HepG2 (cell line): ENCODE data around the gene ATF1. TPM values are rescaled to one million over a fixed set of nuclear protein-coding genes. Genes with fewer than 3 reads are reported as not detected.

Experiments
- HOXD1 ChIP-seq: sonication (generic); formaldehyde crosslinking; IDR thresholded peaks from 2 replicates; pipeline ENCODE4 v1.5.0; 2020; ENCODE audit warnings: missing genetic modification reagents
- IRF1 ChIP-seq: sonication (generic); formaldehyde crosslinking; IDR thresholded peaks from 2 replicates; pipeline ENCODE4 v1.4.0; 2020; ENCODE audit warnings: low read depth, mild to moderate bottlenecking, missing genetic modification reagents
- JUND ChIP-seq: sonication (generic); formaldehyde crosslinking; IDR thresholded peaks from 2 replicates; pipeline ENCODE4 v1.8.0; 2022; ENCODE audit warnings: mild to moderate bottlenecking, missing genetic modification reagents
- KDM2A ChIP-seq: sonication (generic); formaldehyde crosslinking; IDR thresholded peaks from 2 replicates; pipeline ENCODE4 v1.4.0; 2020; ENCODE audit warnings: low read depth, missing genetic modification reagents, borderline replicate concordance
- MEIS1 ChIP-seq: sonication (generic); formaldehyde crosslinking; IDR thresholded peaks from 2 replicates; pipeline ENCODE4 v1.9.0; 2021; ENCODE audit warnings: mild to moderate bottlenecking, missing genetic modification reagents, moderate library complexity, borderline replicate concordance
- NFE2L1 ChIP-seq: sonication (generic); formaldehyde crosslinking; IDR thresholded peaks from 2 replicates; pipeline ENCODE4 v1.4.0; 2020; ENCODE audit warnings: missing genetic modification reagents, mild to moderate bottlenecking, borderline replicate concordance
- RXRB ChIP-seq: IDR thresholded peaks from 2 replicates; pipeline ENCODE4 v1.6.1; 2016; ENCODE audit warnings: borderline replicate concordance, missing genetic modification reagents, missing compliant biosample characterization
- SP2 ChIP-seq: sonication (generic); formaldehyde crosslinking; IDR thresholded peaks from 2 replicates; pipeline ENCODE4 v1.5.1; 2020; ENCODE audit warnings: mild to moderate bottlenecking, missing genetic modification reagents
- TCF12 ChIP-seq, 2 experiments: fragments of 450-650 bp in 1 of 2; sonication (generic) in 1 of 2; formaldehyde crosslinking in 1 of 2; IDR thresholded peaks; 2 replicates each; pipeline versions ENCODE4 v1.6.1 to v1.8.0; 2017 to 2022; ENCODE audit warnings: antibody characterized with exemption in 1 of 2, mild to moderate bottlenecking in 1 of 2, missing genetic modification reagents in 1 of 2, moderate library complexity in 1 of 2
- TEAD2 ChIP-seq: sonication (generic); formaldehyde crosslinking; IDR thresholded peaks from 2 replicates; pipeline ENCODE4 v1.9.0; 2021; ENCODE audit warnings: missing genetic modification reagents
- ZFP36L1 ChIP-seq: sonication (generic); formaldehyde crosslinking; IDR thresholded peaks from 2 replicates; pipeline ENCODE4 v1.8.0; 2022; ENCODE audit warnings: mild to moderate bottlenecking, missing genetic modification reagents, moderate library complexity
- ZNF207 ChIP-seq: fragments of 450-650 bp; IDR thresholded peaks from 2 replicates; pipeline ENCODE4 v1.6.1; 2016; ENCODE audit warnings: antibody characterized with exemption, borderline replicate concordance
- ZNF253 ChIP-seq: sonication (generic); formaldehyde crosslinking; IDR thresholded peaks from 2 replicates; pipeline ENCODE4 v1.8.0; 2022; ENCODE audit warnings: mild to moderate bottlenecking, missing genetic modification reagents, borderline replicate concordance
- ZNF280D ChIP-seq: sonication (generic); formaldehyde crosslinking; IDR thresholded peaks from 2 replicates; pipeline ENCODE4 v1.5.1; 2020; ENCODE audit warnings: mild to moderate bottlenecking, missing genetic modification reagents
- ZNF34 ChIP-seq: sonication (generic); formaldehyde crosslinking; IDR thresholded peaks from 2 replicates; pipeline ENCODE4 v1.4.0; 2020; ENCODE audit warnings: mild to moderate bottlenecking, missing genetic modification reagents, borderline replicate concordance
- ZNF44 ChIP-seq: sonication (generic); formaldehyde crosslinking; IDR thresholded peaks from 2 replicates; pipeline ENCODE4 v1.5.1; 2020; ENCODE audit warnings: mild to moderate bottlenecking, missing genetic modification reagents
- ZNF441 ChIP-seq: sonication (generic); formaldehyde crosslinking; IDR thresholded peaks from 2 replicates; pipeline ENCODE4 v1.7.0; 2021; ENCODE audit warnings: missing genetic modification reagents, borderline replicate concordance
- polyA plus RNA-seq, 8 experiments: library from polyadenylated mRNA; depleted of rRNA in 3 of 8; stranded (reverse) in 7 of 8; unstranded in 1 of 8; fragments of >200 nt; fragmentation: Illumina TruSeq in 4 of 8; extraction: Trizol in 4 of 8; gene quantifications; 2 replicates each; pipeline versions ENCODE4 v1.2.1 to v1.2.3, GENCODE V29; 2011 to 2016; ENCODE audit warnings: low read depth in 4 of 8, missing spikeins in 1 of 8, mixed read lengths in 1 of 8; ENCODE audit not compliant: insufficient read depth in 1 of 8
- total RNA-seq, 5 experiments: library from RNA; depleted of rRNA; stranded (reverse); fragments of >200 nt; fragmentation: Illumina TruSeq; extraction: Trizol; gene quantifications; 2 replicates each; pipeline ENCODE4 v1.2.3, GENCODE V29; 2016; ENCODE audit warnings: low read depth in 1 of 5
- TF ChIP-seq, protein P1 (sequence below): IDR thresholded peaks from 2 replicates; pipeline ENCODE4 v1.6.1; 2018; ENCODE audit warnings: missing genetic modification reagents
- TF ChIP-seq, protein P2 (sequence below), 2 experiments: sonication (generic) in 1 of 2; formaldehyde crosslinking in 1 of 2; IDR thresholded peaks; 2 replicates each; pipeline versions ENCODE4 v1.5.1 to v1.6.1; 2011 to 2020; ENCODE audit warnings: borderline replicate concordance in 1 of 2, low read depth in 1 of 2, low read length in 1 of 2, mild to moderate bottlenecking in 1 of 2, missing genetic modification reagents in 1 of 2, moderate library complexity in 1 of 2

The ATF1 gene
- total and polyA plus RNA-seq, 2 of the 13 experiments (the other 11 are each of a cell fraction or from before 2014, with no cell fraction given), result 29.3 to 52.0 TPM

- peak; percentile 72; the same call in 1 of the 2 replicates for TF ChIP-seq ZNF441 (CRISPR knock-in tag)
- TF ChIP-seq RXRB (CRISPR knock-in tag), result peak; percentile 59; the same call in 1 of the 2 replicates
- TF ChIP-seq JUND, result no peak
- no peak for TF ChIP-seq IRF1 (CRISPR knock-in tag)
- TF ChIP-seq, protein P1, sequence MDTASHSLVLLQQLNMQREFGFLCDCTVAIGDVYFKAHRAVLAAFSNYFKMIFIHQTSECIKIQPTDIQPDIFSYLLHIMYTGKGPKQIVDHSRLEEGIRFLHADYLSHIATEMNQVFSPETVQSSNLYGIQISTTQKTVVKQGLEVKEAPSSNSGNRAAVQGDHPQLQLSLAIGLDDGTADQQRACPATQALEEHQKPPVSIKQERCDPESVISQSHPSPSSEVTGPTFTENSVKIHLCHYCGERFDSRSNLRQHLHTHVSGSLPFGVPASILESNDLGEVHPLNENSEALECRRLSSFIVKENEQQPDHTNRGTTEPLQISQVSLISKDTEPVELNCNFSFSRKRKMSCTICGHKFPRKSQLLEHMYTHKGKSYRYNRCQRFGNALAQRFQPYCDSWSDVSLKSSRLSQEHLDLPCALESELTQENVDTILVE (CRISPR knock-in tag), result peak; percentile 90
- TF ChIP-seq, protein P2, sequence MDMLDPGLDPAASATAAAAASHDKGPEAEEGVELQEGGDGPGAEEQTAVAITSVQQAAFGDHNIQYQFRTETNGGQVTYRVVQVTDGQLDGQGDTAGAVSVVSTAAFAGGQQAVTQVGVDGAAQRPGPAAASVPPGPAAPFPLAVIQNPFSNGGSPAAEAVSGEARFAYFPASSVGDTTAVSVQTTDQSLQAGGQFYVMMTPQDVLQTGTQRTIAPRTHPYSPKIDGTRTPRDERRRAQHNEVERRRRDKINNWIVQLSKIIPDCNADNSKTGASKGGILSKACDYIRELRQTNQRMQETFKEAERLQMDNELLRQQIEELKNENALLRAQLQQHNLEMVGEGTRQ (IDR thresholded peaks at IDR 0.05; ENCODE audit: low read depth, low read length), result peak; percentile 96
- TF ChIP-seq, protein P2 (CRISPR knock-in tag; IDR thresholded peaks at IDR 0.05; ENCODE audit: borderline replicate concordance), result peak; percentile 92
- peak; percentile 77 for TF ChIP-seq KDM2A (CRISPR knock-in tag)
- no peak for TF ChIP-seq TEAD2 (CRISPR knock-in tag)
- TF ChIP-seq ZNF44 (CRISPR knock-in tag), result no peak
- no peak for TF ChIP-seq ZNF207
- TF ChIP-seq TCF12 (IDR thresholded peaks at IDR 0.05), result no peak
- TF ChIP-seq TCF12 (CRISPR knock-in tag; IDR thresholded peaks at IDR 0.05), result no peak
- no peak for TF ChIP-seq HOXD1 (CRISPR knock-in tag)
- TF ChIP-seq SP2 (CRISPR knock-in tag), result no peak
- TF ChIP-seq ZFP36L1, result peak; percentile 70; the same call in 1 of the 2 replicates
- TF ChIP-seq ZNF253 (CRISPR knock-in tag), result no peak
- no peak for TF ChIP-seq NFE2L1 (CRISPR knock-in tag)
- no peak for TF ChIP-seq ZNF34 (CRISPR knock-in tag)
- TF ChIP-seq MEIS1 (CRISPR knock-in tag), result no peak; the same call in 1 of the 2 replicates
- TF ChIP-seq ZNF280D, result no peak
Observed at GRCh38 chr12:50763639-50764285, at the start of gene ATF1 (continued).
